Activated B cell treated with CpG ODN at 0.5 μM for 24 hours (primary cell): ENCODE data around the gene LGALS3. TPM values are rescaled to one million over a fixed set of nuclear protein-coding genes. Genes with fewer than 3 reads are reported as not detected.

ENCODE experiments used
- ATAC-seq: fragments of 200-7000 bp; cut with Tn5 transposase; one replicate; pipeline ENCODE4 v1.10.0; 2021; ENCODE audit warnings: low read depth, mild to moderate bottlenecking, moderate library complexity
- CTCF ChIA-PET: fragments of 350-600 bp; sonication (Branson Sonifier 250); formaldehyde crosslinking; loops from one replicate; lab custom pipeline; 2021; ENCODE audit warnings: antibody characterized with exemption; lab: Charles Lee
- POLR2A ChIA-PET: fragments of 350-600 bp; sonication (Branson Sonifier 250); formaldehyde crosslinking; loops from one replicate; lab custom pipeline; 2021; ENCODE audit warnings: antibody characterized with exemption; lab: Charles Lee
- DNase-seq: peaks from one replicate; pipeline ENCODE4 v3.0.0; 2022
- H3K27ac Mint-ChIP-seq: one replicate; pipeline ENCODE4 v1.8.0; 2020; ENCODE audit warnings: mixed read lengths
- H3K27me3 Mint-ChIP-seq: one replicate; pipeline ENCODE4 v1.8.0; 2021; ENCODE audit warnings: mixed read lengths
- H3K36me3 Mint-ChIP-seq: one replicate; pipeline ENCODE4 v1.8.0; 2021; ENCODE audit warnings: low read depth, mixed read lengths
- H3K4me1 Mint-ChIP-seq: one replicate; pipeline ENCODE4 v1.8.0; 2021; ENCODE audit warnings: mixed read lengths
- H3K4me3 Mint-ChIP-seq: one replicate; pipeline ENCODE4 v1.8.0; 2020; ENCODE audit warnings: mild to moderate bottlenecking, mixed read lengths
- H3K9me3 Mint-ChIP-seq: one replicate; pipeline ENCODE4 v1.8.0; 2020; ENCODE audit warnings: mixed read lengths
- intact Hi-C: fragments of 100-400 bp; cut with micrococcal nuclease; formaldehyde crosslinking; loops from one replicate; pipeline ENCODE4 v1.15.1; 2024
- total RNA-seq: library from RNA; stranded (reverse); gene quantifications from 2 replicates; pipeline ENCODE4 v1.2.3, GENCODE V29; 2022
- TF ChIP-seq, protein P1 (sequence below): fragments of 200-600 bp; IDR thresholded peaks from one replicate; pipeline ENCODE4 v1.8.0; 2022; ENCODE audit warnings: antibody characterized with exemption, mild to moderate bottlenecking

Gene LGALS3
- total RNA-seq, 1 donor from 2014 or later = 199 TPM

DNA sequence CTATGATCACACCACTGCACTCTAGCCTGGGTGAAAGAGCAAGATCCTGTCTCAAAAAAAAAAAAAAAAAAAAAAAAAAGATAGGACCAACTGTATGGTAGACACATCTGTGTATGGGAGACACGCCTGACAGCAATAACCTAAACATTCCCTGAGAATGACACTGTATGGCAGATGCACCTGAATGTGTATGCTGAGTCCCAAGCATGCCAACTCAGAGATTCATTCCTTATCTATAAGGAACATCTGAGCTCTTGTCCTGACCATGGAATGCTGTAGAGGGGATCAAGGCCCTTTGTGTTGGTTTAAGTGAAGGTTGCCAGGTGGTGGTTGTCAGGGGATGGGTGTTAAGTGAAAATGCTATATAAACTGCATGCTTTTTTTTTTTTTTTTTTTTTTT is 19.2 kb upstream of the LGALS3 start:
- ATAC-seq (no peak), DNase-seq (no peak)
- POLR2A ChIA-PET = interaction anchor here (0.6 to 1.0 kb wide), 2 partner anchors 20 to 59 kb away, joined by 3 to 4 read pairs; partner anchors contain the start of gene LGALS3

DNA sequence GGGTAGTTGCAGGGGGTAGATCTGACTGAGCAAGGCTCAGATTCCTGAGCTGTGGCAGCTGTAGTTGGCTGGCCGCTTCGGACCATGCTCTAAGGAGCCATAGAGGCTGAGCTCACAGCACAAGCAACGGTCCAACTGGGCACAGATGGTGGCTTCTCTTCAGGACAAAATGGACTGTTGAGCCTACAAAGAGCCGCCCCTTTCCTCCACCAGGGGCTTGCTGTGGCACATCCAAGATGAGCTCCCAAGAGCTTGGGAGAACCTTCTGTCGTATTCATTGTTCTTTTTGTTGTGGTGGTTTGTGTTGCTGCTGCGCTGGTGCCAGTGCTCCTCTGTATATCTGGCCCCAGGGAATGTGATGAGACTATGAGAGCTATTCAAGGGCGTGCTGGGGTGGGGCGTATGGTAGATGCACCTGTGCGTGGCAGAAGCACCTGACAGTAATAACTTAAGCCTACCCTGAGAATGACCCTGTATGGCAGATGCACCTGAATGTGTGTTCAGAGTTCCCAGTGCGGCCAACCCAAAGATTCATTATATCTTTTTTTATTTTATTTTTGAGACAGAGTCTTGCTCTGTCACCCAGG is 17.8 kb upstream of the LGALS3 start:
- Mint-ChIP-seq H3K27ac (no peak overlapping the region), H3K9me3 (no peaks in the 10 kb centered on the region), H3K36me3 (no peaks in the 10 kb centered on the region), H3K4me1 (peaks cover 9% of the 10 kb centered on the region), H3K4me3 (no peak overlapping the region), H3K27me3 (no peaks in the 10 kb centered on the region)
- POLR2A ChIA-PET = no interaction called here
- no peak for DNase-seq
- TF ChIP-seq, protein P1, sequence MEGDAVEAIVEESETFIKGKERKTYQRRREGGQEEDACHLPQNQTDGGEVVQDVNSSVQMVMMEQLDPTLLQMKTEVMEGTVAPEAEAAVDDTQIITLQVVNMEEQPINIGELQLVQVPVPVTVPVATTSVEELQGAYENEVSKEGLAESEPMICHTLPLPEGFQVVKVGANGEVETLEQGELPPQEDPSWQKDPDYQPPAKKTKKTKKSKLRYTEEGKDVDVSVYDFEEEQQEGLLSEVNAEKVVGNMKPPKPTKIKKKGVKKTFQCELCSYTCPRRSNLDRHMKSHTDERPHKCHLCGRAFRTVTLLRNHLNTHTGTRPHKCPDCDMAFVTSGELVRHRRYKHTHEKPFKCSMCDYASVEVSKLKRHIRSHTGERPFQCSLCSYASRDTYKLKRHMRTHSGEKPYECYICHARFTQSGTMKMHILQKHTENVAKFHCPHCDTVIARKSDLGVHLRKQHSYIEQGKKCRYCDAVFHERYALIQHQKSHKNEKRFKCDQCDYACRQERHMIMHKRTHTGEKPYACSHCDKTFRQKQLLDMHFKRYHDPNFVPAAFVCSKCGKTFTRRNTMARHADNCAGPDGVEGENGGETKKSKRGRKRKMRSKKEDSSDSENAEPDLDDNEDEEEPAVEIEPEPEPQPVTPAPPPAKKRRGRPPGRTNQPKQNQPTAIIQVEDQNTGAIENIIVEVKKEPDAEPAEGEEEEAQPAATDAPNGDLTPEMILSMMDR = no peak
- CTCF ChIA-PET = no interaction called here
- intact Hi-C loops = no loop called here
- no peak for ATAC-seq

More for the DNA sequence above, 19.2 kb upstream of the LGALS3 start:
- no peaks in the 10 kb centered on the region for H3K36me3 Mint-ChIP-seq
- no peak overlapping the region for H3K27ac Mint-ChIP-seq
- TF ChIP-seq, protein P1 = no peak
- H3K27me3 Mint-ChIP-seq = no peaks in the 10 kb centered on the region
- peaks cover 9% of the 10 kb centered on the region for H3K4me1 Mint-ChIP-seq
- H3K9me3 Mint-ChIP-seq = no peaks in the 10 kb centered on the region
- CTCF ChIA-PET = no interaction called here
- intact Hi-C loops = no loop called here
- no peak overlapping the region for H3K4me3 Mint-ChIP-seq

DNA sequence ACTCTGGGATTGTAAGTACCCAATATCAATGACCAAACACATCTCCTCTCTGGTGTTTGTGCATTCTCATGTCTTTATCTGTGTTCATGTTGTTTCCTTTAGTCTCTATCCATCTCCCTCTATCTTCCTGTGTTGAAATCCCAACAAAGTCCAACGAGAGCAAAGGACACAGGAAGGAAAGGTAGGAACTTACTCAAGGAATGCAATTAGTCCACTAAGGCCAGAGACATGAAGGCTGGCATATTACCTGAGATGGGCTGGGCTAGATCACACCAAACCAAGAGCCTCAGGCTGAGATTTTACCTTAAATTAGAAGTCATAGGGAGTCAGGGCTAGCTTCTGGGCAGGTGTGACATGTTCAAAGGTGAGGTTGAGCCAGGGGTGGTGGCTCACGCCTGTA is 14.3 kb upstream of the LGALS3 start:
- intact Hi-C loops = no loop called here
- H3K27me3 Mint-ChIP-seq = no peaks in the 10 kb centered on the region
- ChIA-PET POLR2A (interaction anchor here (1.4 kb wide), 1 partner anchor 15 kb away, joined by 3 read pairs; no protein-coding TSS in a partner anchor), CTCF (no interaction called here)
- no peaks in the 10 kb centered on the region for H3K4me1 Mint-ChIP-seq
- DNase-seq (no peak), ATAC-seq (no peak)
- H3K36me3 Mint-ChIP-seq = no peaks in the 10 kb centered on the region
- H3K9me3 Mint-ChIP-seq = no peaks in the 10 kb centered on the region
- no peak overlapping the region for H3K4me3 Mint-ChIP-seq
- TF ChIP-seq, protein P1 = no peak
- H3K27ac Mint-ChIP-seq = no peak overlapping the region

DNA sequence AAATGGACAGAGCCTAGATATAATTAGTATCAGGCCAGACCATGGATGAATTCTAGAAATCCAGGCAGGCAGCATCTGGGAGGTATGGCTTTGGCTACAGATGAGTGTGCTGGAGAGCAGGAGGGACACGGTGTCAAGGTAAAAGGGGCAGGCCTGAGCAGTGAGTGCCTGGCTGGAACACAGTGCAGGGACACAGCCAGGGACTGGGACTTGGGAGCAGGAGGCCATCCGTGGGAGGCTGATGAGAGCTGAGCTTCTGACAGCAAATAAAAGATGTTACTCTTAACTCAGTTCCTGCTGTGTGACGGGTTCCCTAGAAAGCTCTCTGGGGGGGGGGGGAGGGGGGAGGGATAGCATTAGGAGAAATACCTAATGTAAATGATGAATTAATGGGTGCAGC is 13.6 kb upstream of the LGALS3 start:
- TF ChIP-seq, protein P1 = no peak

DNA sequence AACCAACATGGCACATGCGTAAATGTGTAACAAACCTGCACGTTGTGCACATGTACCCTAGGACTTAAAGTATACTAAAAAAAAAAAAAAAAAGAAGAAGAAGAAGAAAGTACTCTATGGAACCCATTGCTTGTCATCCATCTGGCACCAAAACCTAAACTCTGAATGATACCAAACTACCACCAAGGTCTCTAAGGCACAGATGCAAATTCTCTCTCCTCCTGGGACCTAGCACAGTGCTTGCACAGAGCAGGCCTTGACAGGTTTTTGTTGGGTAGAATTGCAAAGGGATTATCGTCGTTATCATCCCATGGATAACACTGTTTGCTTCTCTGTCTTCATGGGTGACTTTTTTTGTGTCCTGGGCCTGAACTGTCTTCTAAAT is 13.2 kb upstream of the LGALS3 start:
- H3K27ac Mint-ChIP-seq = no peak overlapping the region
- no peaks in the 10 kb centered on the region for H3K27me3 Mint-ChIP-seq
- intact Hi-C loops = no loop called here
- ATAC-seq (peak; percentile 49), DNase-seq (no peak)
- no peaks in the 10 kb centered on the region for H3K36me3 Mint-ChIP-seq
- TF ChIP-seq, protein P1 = no peak
- ChIA-PET CTCF (no interaction called here), POLR2A (no interaction called here)
- no peak overlapping the region for H3K4me3 Mint-ChIP-seq
- no peaks in the 10 kb centered on the region for H3K4me1 Mint-ChIP-seq
- H3K9me3 Mint-ChIP-seq = no peaks in the 10 kb centered on the region

More for the DNA sequence above, 13.6 kb upstream of the LGALS3 start:
- DNase-seq = no peak
- no peaks in the 10 kb centered on the region for H3K4me1 Mint-ChIP-seq
- H3K27me3 Mint-ChIP-seq = no peaks in the 10 kb centered on the region
- ATAC-seq = no peak
- no peaks in the 10 kb centered on the region for H3K36me3 Mint-ChIP-seq
- H3K27ac Mint-ChIP-seq = no peak overlapping the region
- H3K9me3 Mint-ChIP-seq = no peaks in the 10 kb centered on the region
- ChIA-PET POLR2A (no interaction called here), CTCF (no interaction called here)
- no peak overlapping the region for H3K4me3 Mint-ChIP-seq
- intact Hi-C loops = no loop called here
